Fibroblast of gingiva (primary cell): ENCODE measurements around the gene RNASE4.

Experiments
- DNase-seq: peaks from one replicate; pipeline ENCODE4 v3.0.0-alpha.2; 2011; ENCODE audit warnings: low read depth

Gene RNASE4

GRCh38 chr14:20745571-20746358, 61.4 kb downstream of the RNASE4 start, which contains the start of gene EDDM3A:
Gene EDDM3A (plus strand): TSS chr14:20745887. CDS start chr14:20747581, 1,694 bp downstream.
- DNase-seq: no peak

- DNase-seq: no peak
Measured at GRCh38 chr14:20746566-20746965, 62.2 kb downstream of the RNASE4 start.

- no peak for DNase-seq
Measured at GRCh38 chr14:20748439-20748838, 64.1 kb downstream of the RNASE4 start.

DNA sequence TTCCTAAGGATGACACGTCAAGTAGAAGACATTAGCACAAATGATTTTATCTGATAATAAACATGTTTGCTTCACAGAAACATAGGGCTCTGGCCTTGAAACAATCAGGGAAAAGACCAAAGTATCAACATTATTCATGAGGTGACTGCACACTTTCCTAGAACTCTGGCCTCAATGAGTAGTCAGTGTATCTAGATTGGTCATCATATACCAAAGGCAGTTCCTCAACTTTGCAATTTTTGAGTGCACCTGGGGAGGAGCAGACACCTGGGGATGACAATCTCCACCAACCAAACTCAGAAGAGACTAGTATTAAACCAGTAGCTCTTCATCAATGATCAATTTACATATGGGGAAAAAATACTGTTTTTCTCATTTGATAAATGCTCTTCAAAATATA, 65.8 kb downstream of the RNASE4 start:
- DNase-seq: no peak
